ENCODE measurements around the gene DDX11.
"Not testable (repeated sequence)": the region's sequence is repeated elsewhere in the genome, so short reads cannot be mapped to it uniquely, and the experiment has no call there.

DDX11 gene

GRCh38 chr12:31124158-31124557, 50.5 kb downstream of the DDX11 start:
- DNase-seq (ENCODE audit: low spot score) = not testable (repeated sequence)

GRCh38 chr12:31125171-31125570, 51.5 kb downstream of the DDX11 start:
- DNase-seq (ENCODE audit: low spot score) = not testable (repeated sequence)

DNA sequence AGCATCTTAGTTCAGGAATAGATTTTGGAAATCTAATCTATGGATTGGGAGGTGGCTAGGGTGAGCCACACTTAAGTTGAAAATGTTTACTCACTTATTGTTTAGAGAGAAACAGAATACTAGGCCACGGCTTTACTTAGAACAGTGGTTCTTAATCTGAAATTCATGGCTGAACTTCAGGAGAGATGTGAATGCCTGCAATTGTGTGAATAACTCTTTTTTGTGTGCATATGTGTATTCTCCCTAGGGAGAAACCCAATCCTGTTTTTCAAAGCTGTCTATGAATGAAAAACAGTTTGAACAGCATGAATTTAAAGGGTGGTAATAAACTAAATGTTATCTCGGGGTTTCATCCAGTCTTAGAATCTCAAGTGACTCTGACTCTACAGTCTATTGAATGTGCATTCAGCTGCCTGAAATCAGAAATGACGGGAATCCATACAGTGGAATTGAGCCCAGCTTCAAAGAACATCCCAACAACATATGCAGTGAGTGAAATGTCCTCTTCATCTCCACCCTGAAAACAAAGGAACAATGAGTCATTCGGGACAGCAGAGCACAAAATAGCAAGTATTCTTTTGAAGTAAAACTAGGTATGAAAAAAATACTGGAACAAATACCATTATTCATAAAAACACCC, 53.7 kb downstream of the DDX11 start:
- peak; percentile 22 for DNase-seq (ENCODE audit: low spot score)

- not testable (repeated sequence) for DNase-seq (ENCODE audit: low spot score)
Measured at GRCh38 chr12:31136581-31136980, 62.9 kb downstream of the DDX11 start.

DNA sequence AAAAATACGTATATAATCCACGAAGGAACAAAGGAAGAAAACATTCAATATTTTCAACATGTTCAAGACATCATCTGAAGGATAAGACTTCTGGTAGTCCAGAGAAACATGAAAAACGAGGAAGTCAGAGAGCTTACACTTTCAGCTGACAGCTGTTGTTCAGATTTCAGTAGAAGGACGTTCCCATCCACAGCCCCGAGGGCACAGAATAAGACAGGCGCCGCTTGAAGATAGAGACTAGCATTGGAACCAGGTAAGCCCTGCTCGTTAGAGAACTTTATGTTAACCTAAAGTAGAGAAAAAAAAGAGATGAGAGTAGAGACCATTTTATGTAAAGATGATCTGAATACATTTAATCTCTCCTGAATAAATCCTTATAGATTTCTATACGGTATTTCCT, 71.1 kb downstream of the DDX11 start:
- DNase-seq (ENCODE audit: low spot score) = not testable (repeated sequence)

DNA sequence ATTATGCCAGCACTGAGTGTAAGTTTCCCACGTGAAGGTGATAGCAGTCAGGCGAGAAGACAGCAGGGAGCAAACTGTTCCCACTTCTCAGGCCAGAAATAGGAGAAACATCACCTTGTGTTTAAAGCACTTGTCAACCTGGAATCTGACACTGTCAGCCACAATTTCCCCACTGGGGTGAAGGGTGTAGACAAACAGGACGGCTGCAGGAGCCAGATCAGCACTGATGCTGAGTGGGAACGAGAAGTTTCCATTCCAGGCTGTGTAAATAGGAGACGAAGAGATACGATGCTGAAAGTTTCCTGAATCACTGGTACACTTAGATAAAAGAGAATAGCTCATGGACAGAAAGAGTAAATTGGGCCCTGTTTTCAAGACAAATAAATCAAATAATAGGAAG, 71.6 kb downstream of the DDX11 start:
- not testable (repeated sequence) for DNase-seq (ENCODE audit: low spot score)

DNA sequence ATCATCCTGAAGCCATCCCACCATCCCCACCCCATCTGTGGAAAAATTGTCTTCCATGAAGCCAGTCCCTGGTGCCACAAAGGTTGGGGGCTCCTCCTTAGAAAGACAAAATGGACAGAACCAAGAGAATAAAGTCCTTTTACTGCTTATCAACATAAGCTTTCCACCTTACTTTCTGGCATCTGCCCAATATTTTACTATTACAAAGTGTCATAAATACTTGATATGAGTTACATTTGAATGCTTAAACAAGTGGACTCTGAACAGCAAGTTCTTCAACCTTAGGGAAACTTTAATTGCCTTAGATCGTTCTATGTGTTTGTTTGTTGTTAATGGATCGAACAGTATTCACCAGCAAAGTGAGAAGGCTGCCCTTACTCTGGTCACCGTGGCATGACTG, 73.8 kb downstream of the DDX11 start:
- DNase-seq (ENCODE audit: low spot score) = not testable (repeated sequence)

DNA sequence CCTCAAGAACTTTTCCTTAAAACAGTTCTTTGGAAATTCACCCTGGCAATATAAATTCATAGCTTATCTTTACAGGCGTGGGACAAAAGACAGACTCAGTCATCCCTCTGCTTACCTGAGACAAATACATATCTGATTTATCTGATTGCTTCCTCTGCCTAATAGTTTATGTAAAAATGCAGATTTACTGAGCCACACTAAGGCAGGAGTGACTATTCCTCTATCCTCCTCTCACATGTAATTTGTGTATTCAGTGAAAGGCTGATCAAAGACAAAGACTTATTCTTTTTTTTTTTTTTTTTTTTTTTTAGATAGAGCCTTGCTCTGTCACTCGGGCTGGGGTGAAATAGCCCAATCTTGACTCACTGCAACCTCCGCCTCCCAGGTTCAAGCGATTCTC, 77.1 kb downstream of the DDX11 start:
- not testable (repeated sequence) for DNase-seq (ENCODE audit: low spot score)

All from SW480 (cell line).